ENCODE results near the gene OR2K2.

- TF ChIP-seq EZH2phosphoT487 (IDR thresholded peaks at IDR 0.05; ENCODE audit: borderline replicate concordance, low read length): no peak
- no peak for TF ChIP-seq CTCF (conservative IDR thresholded peaks at IDR 0.05; ENCODE audit: low read depth, low read length)
These were observed 13.2 kb downstream of the OR2K2 start for GRCh38 chr9:111316796-111317195.
